ENCODE data around the gene ZC3H8.

Gene ZC3H8

DNA sequence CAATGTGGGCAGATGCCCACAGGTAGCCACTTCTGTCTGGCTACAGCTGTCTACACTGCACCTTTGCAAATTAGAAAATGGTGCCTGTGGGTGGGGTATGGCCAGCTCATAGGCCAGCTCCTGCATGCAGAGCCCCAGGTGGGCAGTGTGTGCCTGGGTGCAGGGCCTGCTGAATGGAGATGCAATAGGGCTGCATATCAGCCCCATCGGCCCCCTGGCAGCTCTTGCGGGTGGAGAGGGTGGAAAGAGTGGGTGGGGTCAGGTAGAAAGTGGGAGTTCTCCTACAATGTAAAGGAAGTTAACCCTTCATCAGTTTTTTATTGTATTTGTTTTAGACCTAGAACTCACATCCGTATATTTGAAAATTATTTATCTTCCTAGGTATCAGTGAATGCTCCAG lies 79.5 kb downstream of the ZC3H8 start:
- in situ Hi-C loops (cut with MboI; ENCODE audit: low pct_unique_long_range_greater_than_20kb, low sequenced_read_pairs, unreplicated experiment) = no loop called here
- DNase-seq (ENCODE audit: low spot score) = no peak
- TF ChIP-seq CTCF (IDR thresholded peaks at IDR 0.05; ENCODE audit: extremely low read depth, insufficient read depth, missing control alignments) = no peak

DNA sequence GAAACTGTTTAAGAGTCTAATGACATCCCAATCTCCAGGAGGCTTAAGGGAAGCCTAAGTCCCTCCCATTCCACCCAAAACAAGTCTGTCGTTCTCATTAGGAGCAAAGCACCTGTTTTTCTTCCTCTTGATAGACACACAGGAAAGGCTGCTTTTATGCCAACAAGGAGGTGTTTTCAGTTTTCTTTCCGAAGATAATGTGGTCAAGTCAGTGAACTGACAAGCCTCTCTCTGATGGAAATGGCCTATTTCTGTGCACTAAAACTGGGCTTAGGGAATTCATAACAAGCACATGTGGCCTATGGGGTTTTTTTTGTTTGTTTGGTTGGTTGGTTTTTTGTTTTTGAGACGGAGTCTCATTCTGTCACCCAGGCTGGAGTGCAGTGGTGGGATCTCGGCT lies 80.5 kb downstream of the ZC3H8 start:
- in situ Hi-C loops (cut with MboI; ENCODE audit: low pct_unique_long_range_greater_than_20kb, low sequenced_read_pairs, unreplicated experiment) = no loop called here

GRCh38 chr2:112173646-112174319 lies 81.1 kb downstream of the ZC3H8 start:
- in situ Hi-C loops (cut with MboI; ENCODE audit: low pct_unique_long_range_greater_than_20kb, low sequenced_read_pairs, unreplicated experiment) = no loop called here
- TF ChIP-seq CTCF (IDR thresholded peaks at IDR 0.05; ENCODE audit: extremely low read depth, insufficient read depth, missing control alignments) = no peak
- no peak for DNase-seq (ENCODE audit: low spot score)

More for the DNA sequence above, 80.5 kb downstream of the ZC3H8 start:
- no peak for TF ChIP-seq CTCF (IDR thresholded peaks at IDR 0.05; ENCODE audit: extremely low read depth, insufficient read depth, missing control alignments)
- DNase-seq (ENCODE audit: low spot score) = no peak

GRCh38 chr2:112170495-112170894 lies 84.3 kb downstream of the ZC3H8 start:
- TF ChIP-seq CTCF (IDR thresholded peaks at IDR 0.05; ENCODE audit: extremely low read depth, insufficient read depth, missing control alignments) = no peak
- in situ Hi-C loops (cut with MboI; ENCODE audit: low pct_unique_long_range_greater_than_20kb, low sequenced_read_pairs, unreplicated experiment) = no loop called here
- DNase-seq (ENCODE audit: low spot score) = no peak

DNA sequence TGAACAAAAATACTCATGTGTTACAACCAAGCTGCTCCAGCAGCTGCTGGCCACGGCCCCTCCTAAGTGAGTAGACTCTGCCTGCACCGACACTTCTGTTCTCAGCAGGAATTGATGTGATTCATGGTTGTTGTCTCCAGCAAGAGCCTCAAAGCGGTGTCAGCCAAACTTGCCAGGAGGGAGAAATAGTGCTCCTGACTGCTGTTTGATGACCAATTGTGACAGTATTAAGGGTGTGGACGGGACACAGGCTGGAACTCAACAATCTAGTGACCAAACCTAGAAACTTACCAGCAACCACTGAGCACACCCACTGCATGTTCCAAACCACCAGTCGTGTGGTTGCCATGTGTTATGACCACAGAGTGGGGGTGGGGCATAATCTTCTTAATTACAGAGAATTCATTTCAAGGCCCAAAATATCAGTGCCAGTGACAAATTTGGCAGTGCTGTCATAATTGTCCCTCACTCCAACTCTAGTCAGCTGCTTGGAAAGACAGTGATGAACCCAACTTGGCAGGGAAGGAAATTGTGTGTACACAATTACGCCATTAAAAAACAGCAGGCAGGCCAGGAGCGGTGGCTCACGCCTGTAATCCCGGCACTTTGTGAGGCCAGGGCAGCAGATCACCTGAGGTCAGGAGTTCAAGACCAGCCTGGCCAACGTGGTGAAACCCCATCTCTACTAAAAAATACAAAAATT lies 86.3 kb downstream of the ZC3H8 start:
- in situ Hi-C loops (cut with MboI; ENCODE audit: low pct_unique_long_range_greater_than_20kb, low sequenced_read_pairs, unreplicated experiment) = no loop called here
- no peak for DNase-seq (ENCODE audit: low spot score)

More for the DNA sequence above, 86.3 kb downstream of the ZC3H8 start:
- TF ChIP-seq CTCF (IDR thresholded peaks at IDR 0.05; ENCODE audit: extremely low read depth, insufficient read depth, missing control alignments) = no peak

Data from GM13977 (cell line).